Kidney (tissue), 14 donors: ENCODE results near the gene CNKSR2. TPM values are rescaled to one million over a fixed set of nuclear protein-coding genes. Genes with fewer than 3 reads are reported as not detected.

ENCODE experiments used
- DNase-seq, 5 donors: peaks; one replicate each; pipeline ENCODE4 v3.0.0-alpha.2; 2013 to 2020
- FAIRE-seq: peaks from 2 replicates; lab custom pipeline; 2012; peaks lifted over from hg19 to GRCh38; lab: Jason Lieb, UNC
- H3K27ac ChIP-seq, 2 donors: one replicate each; pipeline ENCODE4 v1.7.0; 2013; ENCODE audit warnings: low read depth in 2 of 2, low read length in 2 of 2, inconsistent platforms in 1 of 2
- H3K27me3 ChIP-seq: one replicate; pipeline ENCODE4 v1.7.1; 2013; ENCODE audit warnings: low read length, inconsistent platforms; ENCODE audit not compliant: control insufficient read depth, insufficient read depth
- H3K36me3 ChIP-seq, 3 donors: one replicate each; pipeline versions ENCODE4 v1.7.0 to v1.7.1; 2013; ENCODE audit warnings: low read length in 3 of 3, control low read depth in 1 of 3, inconsistent platforms in 1 of 3; ENCODE audit not compliant: insufficient read depth in 3 of 3, control insufficient read depth in 2 of 3
- H3K4me1 ChIP-seq, 3 donors: one replicate each; pipeline versions ENCODE4 v1.7.0 to v1.7.1; 2013; ENCODE audit warnings: low read length in 3 of 3, inconsistent platforms in 1 of 3, low read depth in 1 of 3; ENCODE audit not compliant: control insufficient read depth in 2 of 3, insufficient read depth in 2 of 3
- H3K4me3 ChIP-seq, 3 donors: one replicate each; pipeline versions ENCODE4 v1.7.0 to v1.8.1; 2013; ENCODE audit warnings: low read length in 3 of 3, control low read depth in 1 of 3, inconsistent platforms in 1 of 3
- H3K9ac ChIP-seq, 3 donors: one replicate each; pipeline versions ENCODE4 v1.7.0 to v1.7.1; 2013; ENCODE audit warnings: low read length in 3 of 3, control low read depth in 1 of 3, inconsistent platforms in 1 of 3
- H3K9me3 ChIP-seq, 3 donors: one replicate each; pipeline versions ENCODE4 v1.7.0 to v1.7.1; 2013; ENCODE audit warnings: low read length in 3 of 3, control low read depth in 1 of 3, inconsistent platforms in 1 of 3; ENCODE audit not compliant: control insufficient read depth in 2 of 3, insufficient read depth in 1 of 3
- CTCF ChIP-seq: IDR thresholded peaks from 3 replicates; pipeline ENCODE4 v1.5.1; 2012; ENCODE audit warnings: mild to moderate bottlenecking, moderate library complexity, borderline replicate concordance; ENCODE audit not compliant: insufficient read depth; ENCODE audit errors: extremely low read depth
- intact Hi-C: fragments of 100-400 bp; cut with DNase I; formaldehyde crosslinking; loops from one replicate; pipeline ENCODE4 v1.11.1; 2022
- polyA plus RNA-seq: library from polyadenylated mRNA; stranded (reverse); fragments of 350-450 nt; fragmentation: Illumina TruSeq; extraction: RNeasy Lipid Tissue Mini Kit (QIAGEN cat#74804); gene quantifications from one replicate; pipeline ENCODE4 v1.2.3, GENCODE V29; 2014; ENCODE audit warnings: low read depth, low replicate concordance; ENCODE audit not compliant: insufficient read depth
- total RNA-seq: library from RNA; stranded (reverse); fragmentation: NEBNext Ultra II Directional; extraction: Animal tissue kit (Norgen Biotek cat#: 25700); gene quantifications from one replicate; pipeline ENCODE4 v1.2.1, GENCODE V29; 2021
- donor health status: control.
- donor health status: control.
- donor health status: control.
- donor health status: control.
- donor health status: control.
- donor health status: DM: yes; HTN: yes; CAD: no.
- donor health status: Normal renal cell carcinoma (clear cell type).

CNKSR2 gene
- total and polyA plus RNA-seq, 2 donors from 2014 or later: 0.06 to 1.6 TPM

- no peak overlapping the region for H3K9ac ChIP-seq
- H3K4me3 ChIP-seq: no peak overlapping the region
- no peaks in the 10 kb centered on the region for H3K27me3 ChIP-seq
- no peaks in the 10 kb centered on the region for H3K9me3 ChIP-seq
- H3K36me3 ChIP-seq: no peaks in the 10 kb centered on the region
- intact Hi-C loops: no loop called here
- FAIRE-seq: no peak
- DNase-seq: no peak
- H3K27ac ChIP-seq: no peak overlapping the region
- TF ChIP-seq CTCF: no peak
- no peaks in the 10 kb centered on the region for H3K4me1 ChIP-seq
Observed at GRCh38 chrX:21674430-21675186, 300.4 kb downstream of the CNKSR2 start.

GRCh38 chrX:21675931-21676330, 301.7 kb downstream of the CNKSR2 start:
- H3K4me3 ChIP-seq: no peak overlapping the region
- no peaks in the 10 kb centered on the region for H3K9me3 ChIP-seq
- no peaks in the 10 kb centered on the region for H3K36me3 ChIP-seq
- H3K27ac ChIP-seq: no peak overlapping the region
- DNase-seq: no peak
- no peak for TF ChIP-seq CTCF
- FAIRE-seq: peak; percentile 85
- H3K4me1 ChIP-seq: no peaks in the 10 kb centered on the region
- H3K27me3 ChIP-seq: no peaks in the 10 kb centered on the region
- H3K9ac ChIP-seq: no peak overlapping the region
- intact Hi-C loops: no loop called here

- H3K27me3 ChIP-seq: no peaks in the 10 kb centered on the region
- no peak overlapping the region for H3K9ac ChIP-seq
- FAIRE-seq: no peak
- H3K9me3 ChIP-seq: no peaks in the 10 kb centered on the region
- H3K4me1 ChIP-seq: no peaks in the 10 kb centered on the region
- H3K36me3 ChIP-seq: no peaks in the 10 kb centered on the region
- no peak for DNase-seq
- intact Hi-C loops: no loop called here
- H3K4me3 ChIP-seq: no peak overlapping the region
- no peak overlapping the region for H3K27ac ChIP-seq
- no peak for TF ChIP-seq CTCF
Observed at GRCh38 chrX:21678048-21678612, 303.9 kb downstream of the CNKSR2 start.
